Measurements from ENCODE around the gene SSH2.

DNA sequence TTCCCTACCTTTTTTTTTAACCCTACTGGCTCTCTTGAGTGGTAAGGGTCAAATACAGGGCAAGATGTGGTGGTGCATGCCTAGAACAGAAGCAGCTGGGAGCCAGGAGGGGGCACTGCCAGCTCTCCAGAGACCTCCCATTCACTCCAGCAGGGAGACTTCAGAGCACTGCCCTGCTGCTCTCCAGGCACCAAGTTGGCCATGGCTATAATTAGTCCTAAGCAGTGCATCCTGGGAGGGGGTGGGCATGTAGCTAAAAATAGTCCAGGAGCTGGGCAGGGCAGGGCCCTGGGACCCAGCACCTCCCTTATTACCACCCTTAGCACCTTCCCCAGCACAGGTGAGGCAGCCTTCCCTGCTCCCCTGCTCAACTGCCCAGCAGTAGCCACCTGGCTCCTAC, 310.8 kb downstream of the SSH2 start:
- TF ChIP-seq, protein P1, sequence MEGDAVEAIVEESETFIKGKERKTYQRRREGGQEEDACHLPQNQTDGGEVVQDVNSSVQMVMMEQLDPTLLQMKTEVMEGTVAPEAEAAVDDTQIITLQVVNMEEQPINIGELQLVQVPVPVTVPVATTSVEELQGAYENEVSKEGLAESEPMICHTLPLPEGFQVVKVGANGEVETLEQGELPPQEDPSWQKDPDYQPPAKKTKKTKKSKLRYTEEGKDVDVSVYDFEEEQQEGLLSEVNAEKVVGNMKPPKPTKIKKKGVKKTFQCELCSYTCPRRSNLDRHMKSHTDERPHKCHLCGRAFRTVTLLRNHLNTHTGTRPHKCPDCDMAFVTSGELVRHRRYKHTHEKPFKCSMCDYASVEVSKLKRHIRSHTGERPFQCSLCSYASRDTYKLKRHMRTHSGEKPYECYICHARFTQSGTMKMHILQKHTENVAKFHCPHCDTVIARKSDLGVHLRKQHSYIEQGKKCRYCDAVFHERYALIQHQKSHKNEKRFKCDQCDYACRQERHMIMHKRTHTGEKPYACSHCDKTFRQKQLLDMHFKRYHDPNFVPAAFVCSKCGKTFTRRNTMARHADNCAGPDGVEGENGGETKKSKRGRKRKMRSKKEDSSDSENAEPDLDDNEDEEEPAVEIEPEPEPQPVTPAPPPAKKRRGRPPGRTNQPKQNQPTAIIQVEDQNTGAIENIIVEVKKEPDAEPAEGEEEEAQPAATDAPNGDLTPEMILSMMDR (IDR thresholded peaks at IDR 0.05; ENCODE audit: low read depth, low read length, missing input control) = no peak
- TF ChIP-seq HNF4A (conservative IDR thresholded peaks at IDR 0.05) (no peak), YY1 (IDR thresholded peaks at IDR 0.05) (no peak)
